GM18858 (cell line): Measurements from ENCODE around the gene AXIN1.
"Not testable (repeated sequence)": the region's sequence is repeated elsewhere in the genome, so short reads cannot be mapped to it uniquely, and the experiment has no call there.

Experiments
- ATAC-seq: cut with Tn5 transposase; IDR thresholded peaks from one replicate; pipeline ENCODE4 v1.9.1; 2021; ENCODE audit not compliant: unreplicated experiment

AXIN1 gene, protein sequence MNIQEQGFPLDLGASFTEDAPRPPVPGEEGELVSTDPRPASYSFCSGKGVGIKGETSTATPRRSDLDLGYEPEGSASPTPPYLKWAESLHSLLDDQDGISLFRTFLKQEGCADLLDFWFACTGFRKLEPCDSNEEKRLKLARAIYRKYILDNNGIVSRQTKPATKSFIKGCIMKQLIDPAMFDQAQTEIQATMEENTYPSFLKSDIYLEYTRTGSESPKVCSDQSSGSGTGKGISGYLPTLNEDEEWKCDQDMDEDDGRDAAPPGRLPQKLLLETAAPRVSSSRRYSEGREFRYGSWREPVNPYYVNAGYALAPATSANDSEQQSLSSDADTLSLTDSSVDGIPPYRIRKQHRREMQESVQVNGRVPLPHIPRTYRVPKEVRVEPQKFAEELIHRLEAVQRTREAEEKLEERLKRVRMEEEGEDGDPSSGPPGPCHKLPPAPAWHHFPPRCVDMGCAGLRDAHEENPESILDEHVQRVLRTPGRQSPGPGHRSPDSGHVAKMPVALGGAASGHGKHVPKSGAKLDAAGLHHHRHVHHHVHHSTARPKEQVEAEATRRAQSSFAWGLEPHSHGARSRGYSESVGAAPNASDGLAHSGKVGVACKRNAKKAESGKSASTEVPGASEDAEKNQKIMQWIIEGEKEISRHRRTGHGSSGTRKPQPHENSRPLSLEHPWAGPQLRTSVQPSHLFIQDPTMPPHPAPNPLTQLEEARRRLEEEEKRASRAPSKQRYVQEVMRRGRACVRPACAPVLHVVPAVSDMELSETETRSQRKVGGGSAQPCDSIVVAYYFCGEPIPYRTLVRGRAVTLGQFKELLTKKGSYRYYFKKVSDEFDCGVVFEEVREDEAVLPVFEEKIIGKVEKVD

GRCh38 chr16:352547-353403 lies at the start of gene AXIN1:
AXIN1 (minus strand) TSS chr16:352723; CDS start chr16:347025, 5,698 bp downstream.
- peak; percentile 46 for ATAC-seq

GRCh38 chr16:401468-402348 lies 49.2 kb upstream of the AXIN1 start, which contains the start of gene DECR2:
DECR2 (plus strand) TSS chr16:401885; CDS start chr16:401964, 79 bp downstream.
- ATAC-seq, result peak; percentile 32

- ATAC-seq, result no peak
These were observed 47.6 kb upstream of the AXIN1 start for GRCh38 chr16:400061-400591.

- no peak for ATAC-seq
These were observed 47.0 kb upstream of the AXIN1 start for GRCh38 chr16:399340-400019.

- ATAC-seq, result no peak
These were observed 46.2 kb upstream of the AXIN1 start for GRCh38 chr16:398561-399339.

DNA sequence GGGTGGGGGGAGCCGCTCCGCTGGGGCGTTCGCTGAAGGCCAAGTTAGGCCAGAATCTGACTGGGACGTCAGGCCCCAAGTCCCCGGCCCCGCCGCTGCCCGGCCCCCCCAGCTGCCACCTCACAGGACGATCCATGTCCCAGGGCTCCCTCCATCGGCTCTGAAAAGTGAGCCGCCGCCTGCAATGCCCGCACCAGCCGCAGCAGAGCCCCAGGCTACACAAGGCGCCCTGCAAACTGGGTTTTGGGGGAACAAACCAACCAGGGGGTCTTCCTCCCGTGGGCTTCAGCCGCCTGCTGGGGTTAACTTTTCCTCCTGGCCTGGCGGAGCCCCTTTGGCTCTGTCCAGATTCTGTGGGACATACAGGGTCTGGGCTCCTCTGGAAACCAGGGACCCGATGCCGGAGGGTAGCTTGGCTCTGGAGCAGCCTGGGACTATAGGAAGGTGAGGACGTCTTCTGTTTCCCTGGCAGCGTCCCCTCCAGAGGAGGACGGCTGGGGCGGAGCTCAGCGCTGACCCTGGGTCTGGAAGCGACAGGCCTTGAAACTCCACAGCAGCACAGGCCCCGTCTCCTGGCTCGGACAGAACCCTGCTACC lies 45.3 kb upstream of the AXIN1 start:
- ATAC-seq, result no peak

GRCh38 chr16:397135-397661 lies 44.7 kb upstream of the AXIN1 start, which contains the start of gene NME4:
NME4 (plus strand) TSS chr16:397199; CDS start chr16:397223, 24 bp downstream.
- no peak for ATAC-seq

GRCh38 chr16:396605-397004 lies 44.1 kb upstream of the AXIN1 start:
- ATAC-seq, result no peak

DNA sequence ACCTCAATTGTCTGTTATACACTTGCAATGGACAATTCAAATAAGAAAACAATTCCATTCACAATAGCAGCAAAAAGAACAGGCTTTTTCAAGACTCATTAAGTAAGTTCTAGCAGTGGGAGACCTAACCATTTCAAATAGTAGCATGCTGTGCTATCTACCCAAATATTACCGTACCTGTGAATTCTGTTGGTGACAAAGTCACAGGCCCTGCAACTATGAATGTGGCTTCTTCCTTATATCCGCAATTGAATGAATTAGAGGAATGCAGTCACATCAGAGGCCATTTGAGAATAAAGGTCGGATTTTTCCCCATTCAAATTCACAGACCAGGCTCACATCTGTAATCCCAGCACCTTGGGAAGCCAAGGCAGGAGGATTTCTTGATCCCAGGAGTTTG lies 43.7 kb upstream of the AXIN1 start:
- no peak for ATAC-seq

- no peak for ATAC-seq
These were observed 40.0 kb upstream of the AXIN1 start for GRCh38 chr16:392450-393030.

DNA sequence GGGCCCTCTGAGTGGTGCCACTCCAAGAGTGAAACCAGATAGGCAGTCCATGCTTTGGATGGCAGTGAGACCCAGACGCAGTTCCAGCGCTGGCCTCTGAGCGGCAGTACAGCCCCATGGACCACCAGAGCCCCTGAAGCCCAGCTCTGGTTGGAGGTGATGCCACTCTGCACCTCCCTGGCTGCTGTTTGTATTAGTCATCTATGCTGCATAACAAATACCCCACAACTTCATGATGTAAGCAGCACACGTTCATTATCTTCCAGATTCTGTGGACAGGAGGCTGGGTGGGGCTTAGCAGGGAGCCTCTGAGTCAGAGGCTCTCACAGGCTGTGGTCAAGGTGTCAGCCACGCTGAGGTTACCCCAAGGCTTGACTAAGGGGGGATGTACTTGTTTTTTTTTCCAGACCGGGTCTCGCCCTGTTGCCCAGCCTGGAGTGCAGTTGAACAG lies 39.4 kb upstream of the AXIN1 start:
- no peak for ATAC-seq

GRCh38 chr16:389352-389751 lies 36.8 kb upstream of the AXIN1 start:
- no peak for ATAC-seq

- ATAC-seq, result not testable (repeated sequence)
These were observed 35.5 kb upstream of the AXIN1 start for GRCh38 chr16:387761-388666.

GRCh38 chr16:386641-387156 lies 34.2 kb upstream of the AXIN1 start:
- no peak for ATAC-seq

GRCh38 chr16:383326-384051 lies 31.0 kb upstream of the AXIN1 start:
- no peak for ATAC-seq
